Measurements from ENCODE around the gene PRKAG2.

DNA sequence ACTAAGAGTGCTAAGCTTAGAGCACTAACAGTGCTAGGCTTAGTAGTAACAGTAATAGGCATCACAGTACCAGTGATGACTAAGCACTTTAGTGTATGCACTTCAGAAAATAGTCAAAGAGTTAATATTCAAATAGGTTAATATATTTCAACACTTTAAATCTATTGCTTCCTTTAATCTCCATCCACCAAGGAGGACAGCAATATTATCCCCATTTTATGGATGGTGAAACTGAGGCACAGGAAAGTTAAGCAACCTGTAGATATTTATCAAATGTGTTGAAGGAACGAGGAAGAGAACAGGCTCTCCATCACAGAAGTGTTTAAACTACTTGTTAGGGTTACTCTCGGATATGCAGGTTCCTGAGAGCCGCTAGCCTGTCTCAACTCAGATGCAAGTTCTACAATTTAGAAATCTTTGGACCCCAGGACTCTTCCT is 165.5 kb downstream of the PRKAG2 start:
- TF ChIP-seq, protein P1, sequence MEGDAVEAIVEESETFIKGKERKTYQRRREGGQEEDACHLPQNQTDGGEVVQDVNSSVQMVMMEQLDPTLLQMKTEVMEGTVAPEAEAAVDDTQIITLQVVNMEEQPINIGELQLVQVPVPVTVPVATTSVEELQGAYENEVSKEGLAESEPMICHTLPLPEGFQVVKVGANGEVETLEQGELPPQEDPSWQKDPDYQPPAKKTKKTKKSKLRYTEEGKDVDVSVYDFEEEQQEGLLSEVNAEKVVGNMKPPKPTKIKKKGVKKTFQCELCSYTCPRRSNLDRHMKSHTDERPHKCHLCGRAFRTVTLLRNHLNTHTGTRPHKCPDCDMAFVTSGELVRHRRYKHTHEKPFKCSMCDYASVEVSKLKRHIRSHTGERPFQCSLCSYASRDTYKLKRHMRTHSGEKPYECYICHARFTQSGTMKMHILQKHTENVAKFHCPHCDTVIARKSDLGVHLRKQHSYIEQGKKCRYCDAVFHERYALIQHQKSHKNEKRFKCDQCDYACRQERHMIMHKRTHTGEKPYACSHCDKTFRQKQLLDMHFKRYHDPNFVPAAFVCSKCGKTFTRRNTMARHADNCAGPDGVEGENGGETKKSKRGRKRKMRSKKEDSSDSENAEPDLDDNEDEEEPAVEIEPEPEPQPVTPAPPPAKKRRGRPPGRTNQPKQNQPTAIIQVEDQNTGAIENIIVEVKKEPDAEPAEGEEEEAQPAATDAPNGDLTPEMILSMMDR (IDR thresholded peaks at IDR 0.05): no peak
- TF ChIP-seq POLR2A (IDR thresholded peaks at IDR 0.05): no peak

Measured in thyroid gland (tissue), 4 donors.